COLO668 (cell line): ENCODE data around the gene PRR3.

ENCODE experiments used
- DNase-seq: peaks from one replicate; lab custom pipeline; 2025; ENCODE audit not compliant: unreplicated experiment; lab: John Stamatoyannopoulos, UW

PRR3 gene

GRCh38 chr6:30570263-30570662 lies 13.2 kb downstream of the PRR3 start:
- peak; percentile 0 for DNase-seq

GRCh38 chr6:30570740-30571074 lies 13.6 kb downstream of the PRR3 start:
- no peak for DNase-seq

GRCh38 chr6:30571075-30571761 lies 14.1 kb downstream of the PRR3 start, which contains the start of gene ABCF1:
Gene ABCF1 (plus strand): TSS chr6:30571442. CDS start chr6:30571488, 46 bp downstream.
- peak; percentile 95 for DNase-seq

- no peak for DNase-seq
Observed at GRCh38 chr6:30571762-30572082, 14.6 kb downstream of the PRR3 start.

- no peak for DNase-seq
Observed at GRCh38 chr6:30572148-30572547, 15.1 kb downstream of the PRR3 start.

GRCh38 chr6:30573113-30573512 lies 16.0 kb downstream of the PRR3 start:
- DNase-seq: no peak

- no peak for DNase-seq
Observed at GRCh38 chr6:30578051-30578450, 21.0 kb downstream of the PRR3 start.

GRCh38 chr6:30583921-30584320 lies 26.8 kb downstream of the PRR3 start:
- no peak for DNase-seq

GRCh38 chr6:30589754-30590358 lies 32.8 kb downstream of the PRR3 start:
- DNase-seq: no peak

GRCh38 chr6:30590509-30590908 lies 33.4 kb downstream of the PRR3 start:
- no peak for DNase-seq

GRCh38 chr6:30591008-30591407 lies 33.9 kb downstream of the PRR3 start:
- DNase-seq: no peak

GRCh38 chr6:30592287-30592686 lies 35.2 kb downstream of the PRR3 start:
- no peak for DNase-seq

GRCh38 chr6:30597315-30598144 lies 40.4 kb downstream of the PRR3 start:
- DNase-seq: peak; percentile 68

GRCh38 chr6:30598912-30599624 lies 42.0 kb downstream of the PRR3 start:
- DNase-seq: no peak

- no peak for DNase-seq
Observed at GRCh38 chr6:30599625-30600324, 42.7 kb downstream of the PRR3 start.

- DNase-seq: no peak
Observed at GRCh38 chr6:30600451-30600961, 43.4 kb downstream of the PRR3 start.

- no peak for DNase-seq
Observed at GRCh38 chr6:30601436-30601814, 44.3 kb downstream of the PRR3 start.

GRCh38 chr6:30601815-30602641 lies 44.9 kb downstream of the PRR3 start:
- DNase-seq: no peak

GRCh38 chr6:30603961-30604360 lies 46.9 kb downstream of the PRR3 start:
- no peak for DNase-seq

- DNase-seq: no peak
Observed at GRCh38 chr6:30610065-30610464, 53.0 kb downstream of the PRR3 start.
